HG03520 (cell line): Measurements from ENCODE around the gene PRR5.
A peak's percentile ranks its signal among the peaks of the same experiment; 100 is the strongest.

Experiments used
- ATAC-seq: cut with Tn5 transposase; IDR thresholded peaks from one replicate; pipeline ENCODE4 v1.9.1; 2021; ENCODE audit warnings: mild to moderate bottlenecking, moderate library complexity; ENCODE audit not compliant: unreplicated experiment

PRR5 gene

GRCh38 chr22:44691796-44692661, 10.0 kb upstream of the PRR5 start:
- no peak for ATAC-seq

GRCh38 chr22:44692662-44693007, 9.4 kb upstream of the PRR5 start:
- ATAC-seq = no peak

GRCh38 chr22:44693145-44693544, 8.9 kb upstream of the PRR5 start:
- ATAC-seq = no peak

GRCh38 chr22:44693756-44694155, 8.2 kb upstream of the PRR5 start:
- ATAC-seq = no peak

- ATAC-seq = no peak
Measured at GRCh38 chr22:44697423-44698141, 4.4 kb upstream of the PRR5 start.

- no peak for ATAC-seq
Measured at GRCh38 chr22:44698531-44699421, 3.2 kb upstream of the PRR5 start.

GRCh38 chr22:44700456-44700855, 1.5 kb upstream of the PRR5 start:
- ATAC-seq = no peak

- no peak for ATAC-seq
Measured at GRCh38 chr22:44701187-44701790, 715 bp upstream of the PRR5 start.

GRCh38 chr22:44702479-44703198, 635 bp downstream of the PRR5 start:
- no peak for ATAC-seq

GRCh38 chr22:44703255-44703870, 1.4 kb downstream of the PRR5 start:
- ATAC-seq = no peak

- no peak for ATAC-seq
Measured at GRCh38 chr22:44704159-44705021, 2.4 kb downstream of the PRR5 start.

GRCh38 chr22:44705022-44705297, 3.0 kb downstream of the PRR5 start:
- ATAC-seq = no peak

GRCh38 chr22:44706488-44706887, 4.5 kb downstream of the PRR5 start:
- no peak for ATAC-seq

GRCh38 chr22:44707178-44707577, 5.2 kb downstream of the PRR5 start:
- no peak for ATAC-seq

GRCh38 chr22:44707752-44708151, 5.7 kb downstream of the PRR5 start:
- no peak for ATAC-seq

- ATAC-seq = no peak
Measured at GRCh38 chr22:44709881-44710392, 7.9 kb downstream of the PRR5 start.

- peak; percentile 40 for ATAC-seq
Measured at GRCh38 chr22:44710474-44711240, 8.7 kb downstream of the PRR5 start.

GRCh38 chr22:44711241-44711560, 9.2 kb downstream of the PRR5 start:
- ATAC-seq = no peak
